GM19025 (cell line): Measurements from ENCODE around the gene IGSF6.
A peak's percentile ranks its signal among the peaks of the same experiment; 100 is the strongest.
"Not testable (repeated sequence)": the region's sequence is repeated elsewhere in the genome, so short reads cannot be mapped to it uniquely, and the experiment has no call there.

Experiments
- ATAC-seq: cut with Tn5 transposase; IDR thresholded peaks from one replicate; pipeline ENCODE4 v1.9.1; 2021; ENCODE audit warnings: mild to moderate bottlenecking, low read depth, moderate library complexity; ENCODE audit not compliant: unreplicated experiment

IGSF6 gene

GRCh38 chr16:21654466-21654865 is 2.1 kb upstream of the IGSF6 start:
- ATAC-seq = no peak

GRCh38 chr16:21653571-21653970 is 1.2 kb upstream of the IGSF6 start:
- no peak for ATAC-seq

- no peak for ATAC-seq
These were observed 893 bp downstream of the IGSF6 start for GRCh38 chr16:21651515-21651914.

GRCh38 chr16:21650521-21650920 is 1.9 kb downstream of the IGSF6 start:
- ATAC-seq = no peak

- not testable (repeated sequence) for ATAC-seq
These were observed 2.5 kb downstream of the IGSF6 start for GRCh38 chr16:21649826-21650406.

- ATAC-seq = no peak
These were observed 4.7 kb downstream of the IGSF6 start for GRCh38 chr16:21647562-21648164.

GRCh38 chr16:21646721-21647561 is 5.5 kb downstream of the IGSF6 start:
- peak; percentile 92 for ATAC-seq

GRCh38 chr16:21646091-21646490 is 6.3 kb downstream of the IGSF6 start:
- no peak for ATAC-seq

- no peak for ATAC-seq
These were observed 7.1 kb downstream of the IGSF6 start for GRCh38 chr16:21645261-21645721.

- ATAC-seq = no peak
These were observed 7.7 kb downstream of the IGSF6 start for GRCh38 chr16:21644674-21645073.

- ATAC-seq = no peak
These were observed 8.6 kb downstream of the IGSF6 start for GRCh38 chr16:21643785-21644184.

GRCh38 chr16:21642861-21643260 is 9.5 kb downstream of the IGSF6 start:
- no peak for ATAC-seq

GRCh38 chr16:21641916-21642315 is 10.5 kb downstream of the IGSF6 start:
- ATAC-seq = no peak

- ATAC-seq = no peak
These were observed 12.9 kb downstream of the IGSF6 start for GRCh38 chr16:21639493-21639892.

GRCh38 chr16:21638573-21638975 is 13.8 kb downstream of the IGSF6 start:
- no peak for ATAC-seq

- ATAC-seq = no peak
These were observed 15.1 kb downstream of the IGSF6 start for GRCh38 chr16:21637032-21637968.

- ATAC-seq = not testable (repeated sequence)
These were observed 16.7 kb downstream of the IGSF6 start for GRCh38 chr16:21635694-21636093.

GRCh38 chr16:21634216-21634615 is 18.2 kb downstream of the IGSF6 start:
- no peak for ATAC-seq

- not testable (repeated sequence) for ATAC-seq
These were observed 20.3 kb downstream of the IGSF6 start for GRCh38 chr16:21631951-21632575.

GRCh38 chr16:21631376-21631775 is 21.0 kb downstream of the IGSF6 start:
- not testable (repeated sequence) for ATAC-seq
